ENCODE data around the gene PITPNC1. TPM values are rescaled to one million over a fixed set of nuclear protein-coding genes. Genes with fewer than 3 reads are reported as not detected.
"Not testable (repeated sequence)": the region's sequence is repeated elsewhere in the genome, so short reads cannot be mapped to it uniquely, and the experiment has no call there.

The PITPNC1 gene
- total RNA-seq, 1 donor from 2014 or later: 5.4 TPM

- peak; percentile 0 for TF ChIP-seq CTCF (IDR thresholded peaks at IDR 0.05)
- H3K27ac Mint-ChIP-seq (ENCODE audit: unreplicated experiment); DNase-seq (ENCODE audit: low spot score); H3K27me3 Mint-ChIP-seq (ENCODE audit: low read depth); H3K4me3 Mint-ChIP-seq (ENCODE audit: unreplicated experiment); H3K9me3 Mint-ChIP-seq (ENCODE audit: low read depth): not testable (repeated sequence)
- peaks cover 27% of the 10 kb centered on the region for H3K36me3 Mint-ChIP-seq (ENCODE audit: low read depth)
- H3K4me1 Mint-ChIP-seq (ENCODE audit: low read depth): peaks cover 15% of the 10 kb centered on the region
Measured at GRCh38 chr17:67338353-67338752, 38.7 kb upstream of the PITPNC1 start.

DNA sequence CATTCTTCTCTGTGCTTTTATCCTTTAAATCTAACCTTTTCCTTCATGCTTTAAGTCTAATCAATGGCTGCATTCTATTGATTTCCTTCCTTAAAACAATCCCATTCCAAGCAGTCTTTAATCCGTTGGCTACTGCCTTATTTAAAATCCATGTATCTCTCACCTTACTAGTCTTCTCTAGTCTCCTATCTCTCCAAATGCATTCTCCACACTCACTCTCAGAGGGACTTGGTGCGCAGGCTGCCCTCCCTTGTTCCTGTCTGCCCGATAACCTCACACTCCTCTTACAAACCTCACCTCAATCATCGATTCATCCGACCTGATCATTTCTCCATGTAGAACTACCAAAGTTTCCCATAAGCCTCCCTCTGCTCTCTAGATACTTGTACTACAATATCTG lies 33.8 kb upstream of the PITPNC1 start:
- no peak for DNase-seq (ENCODE audit: low spot score)
- H3K36me3 Mint-ChIP-seq (ENCODE audit: low read depth): peaks cover 36% of the 10 kb centered on the region
- no peaks in the 10 kb centered on the region for H3K9me3 Mint-ChIP-seq (ENCODE audit: low read depth)
- H3K27me3 Mint-ChIP-seq (ENCODE audit: low read depth): no peaks in the 10 kb centered on the region
- peaks cover 15% of the 10 kb centered on the region for H3K4me1 Mint-ChIP-seq (ENCODE audit: low read depth)
- H3K4me3 Mint-ChIP-seq (ENCODE audit: unreplicated experiment): no peak overlapping the region
- no peak for TF ChIP-seq CTCF (IDR thresholded peaks at IDR 0.05)
- peak overlapping the region; percentile 19 for H3K27ac Mint-ChIP-seq (ENCODE audit: unreplicated experiment)

DNA sequence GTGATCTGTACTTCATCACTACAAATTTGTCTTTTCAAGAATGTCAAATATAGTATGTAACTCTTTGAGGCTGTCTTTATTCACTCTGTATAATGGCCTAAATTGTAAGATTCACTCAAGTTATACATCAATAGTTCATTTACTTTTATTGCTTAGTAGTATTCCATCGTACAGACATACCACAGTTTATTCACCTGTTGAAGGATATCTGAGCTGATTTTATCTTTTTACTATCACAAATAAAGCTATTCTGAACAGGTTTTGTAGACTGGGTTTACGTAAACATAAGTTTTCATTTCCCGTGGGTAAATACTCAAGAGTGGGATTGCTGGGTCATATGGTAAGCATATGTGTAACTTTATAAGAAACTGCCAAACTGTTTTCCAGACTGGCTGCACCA lies 29.3 kb upstream of the PITPNC1 start:
- Mint-ChIP-seq H3K27me3 (ENCODE audit: low read depth) (no peaks in the 10 kb centered on the region), H3K4me1 (ENCODE audit: low read depth) (no peaks in the 10 kb centered on the region), H3K27ac (ENCODE audit: unreplicated experiment) (no peak overlapping the region), H3K36me3 (ENCODE audit: low read depth) (peaks cover 32% of the 10 kb centered on the region), H3K9me3 (ENCODE audit: low read depth) (no peaks in the 10 kb centered on the region), H3K4me3 (ENCODE audit: unreplicated experiment) (no peak overlapping the region)
- no peak for DNase-seq (ENCODE audit: low spot score)
- TF ChIP-seq CTCF (IDR thresholded peaks at IDR 0.05): no peak

DNA sequence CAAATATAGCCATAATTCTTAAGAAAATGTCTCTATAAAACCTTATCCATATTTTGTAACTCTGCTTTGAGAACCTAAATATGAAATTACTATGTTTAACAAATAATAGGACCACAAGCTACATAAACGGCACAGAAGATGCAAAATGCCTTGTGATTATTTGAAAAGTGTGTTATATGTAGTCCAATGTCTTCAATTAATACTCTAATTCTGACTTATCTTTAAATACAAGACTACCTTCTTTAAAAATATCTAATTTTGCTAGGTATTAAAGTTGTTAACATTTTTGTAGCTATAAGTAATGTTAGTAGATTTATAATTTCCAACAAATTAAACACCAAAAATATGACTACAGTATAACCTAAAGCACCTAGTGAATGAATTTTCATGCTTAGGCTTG lies 27.7 kb upstream of the PITPNC1 start:
- Mint-ChIP-seq H3K36me3 (ENCODE audit: low read depth) (peaks cover 35% of the 10 kb centered on the region), H3K27ac (ENCODE audit: unreplicated experiment) (no peak overlapping the region), H3K4me1 (ENCODE audit: low read depth) (no peaks in the 10 kb centered on the region), H3K27me3 (ENCODE audit: low read depth) (no peaks in the 10 kb centered on the region), H3K4me3 (ENCODE audit: unreplicated experiment) (no peak overlapping the region), H3K9me3 (ENCODE audit: low read depth) (no peaks in the 10 kb centered on the region)
- no peak for DNase-seq (ENCODE audit: low spot score)
- no peak for TF ChIP-seq CTCF (IDR thresholded peaks at IDR 0.05)

- TF ChIP-seq CTCF (IDR thresholded peaks at IDR 0.05): no peak
- no peak for DNase-seq (ENCODE audit: low spot score)
- no peak overlapping the region for H3K27ac Mint-ChIP-seq (ENCODE audit: unreplicated experiment)
- H3K36me3 Mint-ChIP-seq (ENCODE audit: low read depth): peaks cover 32% of the 10 kb centered on the region
- no peaks in the 10 kb centered on the region for H3K9me3 Mint-ChIP-seq (ENCODE audit: low read depth)
- peaks cover 4% of the 10 kb centered on the region for H3K4me1 Mint-ChIP-seq (ENCODE audit: low read depth)
- H3K27me3 Mint-ChIP-seq (ENCODE audit: low read depth): no peaks in the 10 kb centered on the region
- no peak overlapping the region for H3K4me3 Mint-ChIP-seq (ENCODE audit: unreplicated experiment)
Measured at GRCh38 chr17:67353161-67353560, 23.9 kb upstream of the PITPNC1 start.
